Omental fat pad (tissue), 4 donors: Measurements from ENCODE around the gene IRX2. TPM values are rescaled to one million over a fixed set of nuclear protein-coding genes. Genes with fewer than 3 reads are reported as not detected.

Experiments
- ATAC-seq: fragments of 150-250 bp; one replicate; pipeline ENCODE4 v1.9.1; 2016; ENCODE audit warnings: mild to moderate bottlenecking, moderate library complexity; ENCODE audit not compliant: low FRiP score
- DNase-seq: peaks from one replicate; pipeline ENCODE4 v3.0.0-alpha.2; 2019; ENCODE audit warnings: low spot score
- total RNA-seq, 4 donors: library from RNA; depleted of rRNA; stranded (reverse); fragments of >200 nt; gene quantifications; one replicate each; pipeline ENCODE4 v1.1.0, GENCODE V29; 2016
- TF ChIP-seq, protein P1 (sequence below), 3 donors: fragments of 450-650 bp; IDR thresholded peaks; one replicate each; pipeline ENCODE4 v1.5.1; 2016 to 2017; ENCODE audit warnings: antibody characterized with exemption in 3 of 3, mild to moderate bottlenecking in 3 of 3, moderate library complexity in 2 of 3

IRX2 gene
- total RNA-seq, 4 donors from 2014 or later = 0.19 to 0.84 (median 0.63) TPM; not detected in 1

DNA sequence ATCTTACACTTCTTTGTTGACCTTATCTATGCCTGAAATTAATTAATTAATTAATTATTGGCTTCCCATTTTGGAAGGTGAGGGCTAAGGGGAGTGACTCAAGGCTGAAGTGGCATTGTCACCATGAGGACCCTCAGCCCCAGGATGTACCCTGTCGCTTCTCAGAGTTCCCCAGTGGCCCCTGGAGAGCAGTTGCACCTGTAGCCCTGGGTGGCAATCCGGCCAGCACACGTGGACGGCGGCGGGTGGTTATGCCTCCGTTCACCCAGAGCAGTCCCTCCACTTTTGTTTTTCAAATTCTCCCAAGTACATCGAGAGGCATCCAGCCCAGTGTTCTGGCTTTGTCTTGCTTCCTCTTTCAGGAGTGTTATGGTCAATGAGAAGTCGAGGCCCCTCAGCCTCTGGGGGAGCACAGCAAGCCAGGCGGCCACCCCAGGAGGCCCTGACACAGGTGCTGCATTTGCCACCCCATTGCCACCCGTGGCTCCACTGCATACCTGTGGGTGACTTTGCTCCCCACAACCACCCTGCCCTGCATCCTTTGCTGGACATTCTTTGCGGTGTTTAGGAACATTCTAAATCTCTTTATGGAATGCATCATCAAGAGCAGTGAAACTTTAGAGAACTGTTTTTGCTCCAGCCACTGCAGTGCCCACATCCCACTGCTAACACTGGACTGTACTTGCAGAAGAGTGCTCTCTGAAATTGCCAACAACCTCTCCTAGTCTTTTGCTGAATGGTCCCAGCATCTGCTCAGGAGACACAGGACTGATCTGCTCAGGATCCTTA, 11.5 kb upstream of the IRX2 start:
- DNase-seq = no peak
- TF ChIP-seq, protein P1, sequence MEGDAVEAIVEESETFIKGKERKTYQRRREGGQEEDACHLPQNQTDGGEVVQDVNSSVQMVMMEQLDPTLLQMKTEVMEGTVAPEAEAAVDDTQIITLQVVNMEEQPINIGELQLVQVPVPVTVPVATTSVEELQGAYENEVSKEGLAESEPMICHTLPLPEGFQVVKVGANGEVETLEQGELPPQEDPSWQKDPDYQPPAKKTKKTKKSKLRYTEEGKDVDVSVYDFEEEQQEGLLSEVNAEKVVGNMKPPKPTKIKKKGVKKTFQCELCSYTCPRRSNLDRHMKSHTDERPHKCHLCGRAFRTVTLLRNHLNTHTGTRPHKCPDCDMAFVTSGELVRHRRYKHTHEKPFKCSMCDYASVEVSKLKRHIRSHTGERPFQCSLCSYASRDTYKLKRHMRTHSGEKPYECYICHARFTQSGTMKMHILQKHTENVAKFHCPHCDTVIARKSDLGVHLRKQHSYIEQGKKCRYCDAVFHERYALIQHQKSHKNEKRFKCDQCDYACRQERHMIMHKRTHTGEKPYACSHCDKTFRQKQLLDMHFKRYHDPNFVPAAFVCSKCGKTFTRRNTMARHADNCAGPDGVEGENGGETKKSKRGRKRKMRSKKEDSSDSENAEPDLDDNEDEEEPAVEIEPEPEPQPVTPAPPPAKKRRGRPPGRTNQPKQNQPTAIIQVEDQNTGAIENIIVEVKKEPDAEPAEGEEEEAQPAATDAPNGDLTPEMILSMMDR (IDR thresholded peaks at IDR 0.05) = no peak
- ATAC-seq = no peak

DNA sequence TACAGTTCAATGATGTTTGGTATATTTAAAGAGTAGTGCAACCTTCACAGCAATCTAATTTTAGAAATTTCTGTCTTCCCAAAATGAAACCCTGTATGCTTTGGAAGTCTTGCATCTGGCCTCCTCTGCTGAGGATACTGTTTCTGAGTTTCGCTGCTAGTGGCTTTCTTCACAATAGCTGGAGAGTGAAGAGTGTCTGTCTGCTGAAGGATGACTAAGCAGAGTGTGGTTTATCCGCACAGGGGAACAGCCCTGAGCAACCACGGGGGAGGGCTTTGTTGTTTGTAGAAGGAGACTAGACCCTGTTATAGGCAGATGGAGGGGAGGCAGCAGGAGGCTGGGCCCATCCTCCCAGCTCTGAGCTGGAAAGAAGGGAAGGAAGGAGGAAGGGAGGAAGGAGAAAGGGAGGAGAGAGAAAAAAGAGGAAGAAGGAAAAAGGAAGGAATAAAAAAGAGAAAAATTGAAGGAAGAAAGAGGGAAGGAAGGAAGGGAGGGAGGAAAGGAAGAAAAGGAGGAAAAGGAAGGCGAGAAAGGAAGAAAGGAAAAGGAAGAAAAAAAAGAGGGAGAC, 10.5 kb upstream of the IRX2 start:
- TF ChIP-seq, protein P1 (IDR thresholded peaks at IDR 0.05) = no peak

DNA sequence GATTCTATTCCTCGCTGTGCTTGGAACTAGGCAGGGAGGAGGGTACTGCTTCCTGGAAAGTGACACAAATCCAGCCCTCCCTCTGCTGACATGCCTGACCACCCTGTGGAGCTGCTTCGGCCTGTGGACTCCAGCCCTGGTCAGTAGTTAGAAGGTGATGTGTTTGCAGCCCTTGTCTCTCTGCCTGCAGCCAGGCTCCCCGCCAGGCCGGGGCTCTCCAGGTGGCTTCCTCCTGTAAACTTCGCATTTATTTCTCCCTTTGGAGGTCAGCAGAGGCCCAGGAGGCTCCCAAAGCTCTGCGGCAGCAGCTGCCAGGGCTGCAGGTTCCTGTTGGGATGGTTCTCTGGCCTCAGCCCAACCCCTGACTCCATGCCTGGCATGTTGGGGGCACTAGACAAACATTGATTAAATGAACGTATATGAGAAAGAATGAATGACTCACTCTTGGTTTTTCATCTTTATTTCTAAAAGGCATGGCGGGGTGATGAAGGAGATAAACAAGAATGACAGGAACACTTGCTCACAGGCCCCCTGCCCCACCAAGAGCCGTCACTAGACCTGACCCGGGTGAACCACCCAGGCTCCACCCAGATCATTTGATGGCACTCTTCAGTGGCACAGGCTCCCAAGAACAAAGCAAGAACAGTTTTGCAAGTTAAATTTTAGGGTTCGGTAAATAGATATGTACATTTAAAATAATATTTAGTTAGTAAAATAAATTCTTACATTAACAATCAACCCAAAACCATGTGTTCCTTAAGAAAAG, 8.4 kb upstream of the IRX2 start:
- DNase-seq (no peak), ATAC-seq (no peak)
- TF ChIP-seq, protein P1 (IDR thresholded peaks at IDR 0.05) = no peak

More for the DNA sequence above, 10.5 kb upstream of the IRX2 start:
- ATAC-seq (no peak), DNase-seq (no peak)

DNA sequence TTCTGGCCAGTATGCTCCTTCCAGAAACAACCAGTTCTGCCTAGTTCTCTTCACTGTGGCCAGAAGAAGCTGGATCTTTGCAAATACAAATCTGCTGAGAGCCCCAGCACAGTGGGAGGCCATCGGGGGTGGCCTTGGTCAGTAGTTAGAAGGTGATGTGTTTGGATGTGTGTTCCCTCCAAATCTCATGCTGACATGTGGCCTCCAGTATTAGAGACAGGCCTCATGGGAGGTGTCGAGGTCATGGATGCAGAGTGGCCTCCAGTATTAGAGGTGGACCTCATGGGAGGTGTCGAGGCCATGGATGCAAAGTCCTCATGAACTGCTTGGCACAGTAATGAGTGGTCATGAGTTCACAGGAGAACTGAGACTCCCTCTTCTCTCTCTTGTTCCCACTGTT, 7.6 kb upstream of the IRX2 start:
- DNase-seq (no peak), ATAC-seq (no peak)
- TF ChIP-seq, protein P1 (IDR thresholded peaks at IDR 0.05) = no peak

DNA sequence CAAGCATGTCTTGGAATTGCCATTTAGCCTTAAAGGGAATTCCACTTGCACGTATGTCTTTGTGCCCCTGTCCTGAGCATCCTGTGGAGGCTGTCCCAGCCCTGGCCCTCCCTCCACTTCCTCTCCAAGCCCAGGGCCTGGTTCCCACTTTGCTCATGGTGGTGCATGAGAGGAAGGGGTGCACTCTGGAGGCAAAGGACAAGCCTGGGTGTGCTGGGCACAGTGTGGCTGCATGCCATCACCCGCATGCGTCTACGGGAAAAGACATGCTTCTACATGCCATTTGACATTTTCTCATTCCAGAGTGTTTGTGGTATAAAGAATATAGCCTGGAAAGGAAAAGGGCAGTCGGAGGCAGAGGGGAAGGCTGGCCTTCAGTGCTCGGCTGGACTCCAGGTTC, 7.2 kb upstream of the IRX2 start:
- ATAC-seq (no peak), DNase-seq (no peak)
- TF ChIP-seq, protein P1 (IDR thresholded peaks at IDR 0.05) = no peak

DNA sequence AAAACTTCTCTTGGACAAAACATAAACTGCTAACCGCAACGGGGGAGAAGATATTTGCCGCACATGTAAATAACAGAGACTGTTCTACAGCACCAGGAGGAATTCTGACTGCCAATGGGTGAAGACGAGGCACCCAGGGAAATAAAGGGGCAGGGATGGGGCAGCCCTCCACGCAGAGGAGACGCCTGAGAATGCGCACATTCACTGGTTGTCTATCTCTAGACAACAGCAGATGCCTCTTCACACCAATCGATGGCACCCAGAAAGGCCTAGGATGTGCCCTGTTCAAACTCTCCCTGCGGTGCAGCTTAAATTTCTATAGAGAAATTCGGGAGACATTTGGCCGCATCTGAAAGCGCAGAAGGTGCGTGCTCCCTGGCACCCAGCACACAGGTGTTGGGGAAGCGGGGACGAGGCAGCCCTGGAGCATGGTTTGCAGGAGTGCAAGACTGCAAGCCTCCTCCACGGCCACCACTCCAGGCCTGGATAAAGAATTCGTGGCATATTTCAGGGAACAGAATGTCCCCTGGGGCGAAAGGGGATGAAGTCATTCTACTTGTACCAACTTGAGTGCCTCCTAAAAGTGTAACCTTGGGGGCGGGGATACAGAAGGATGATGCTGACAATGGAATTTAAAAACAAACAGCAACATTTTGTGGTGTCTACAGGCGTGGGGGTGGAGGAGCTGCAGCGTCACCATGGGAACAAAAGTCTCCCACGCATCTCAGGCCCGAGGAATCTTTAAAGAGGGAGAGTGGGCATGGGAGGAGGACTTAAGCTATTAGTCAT, 6.3 kb upstream of the IRX2 start:
- no peak for ATAC-seq
- no peak for DNase-seq
- TF ChIP-seq, protein P1 (IDR thresholded peaks at IDR 0.05) = no peak
